ENCODE results near the gene DNAH14.
"Not testable (repeated sequence)": the region's sequence is repeated elsewhere in the genome, so short reads cannot be mapped to it uniquely, and the experiment has no call there.

DNAH14 gene

GRCh38 chr1:225371366-225372010 is 442.0 kb downstream of the DNAH14 start:
- no peak for TF ChIP-seq CTCF (IDR thresholded peaks at IDR 0.05; ENCODE audit: extremely low read depth, missing control alignments)
- DNase-seq (ENCODE audit: low spot score): no peak

DNA sequence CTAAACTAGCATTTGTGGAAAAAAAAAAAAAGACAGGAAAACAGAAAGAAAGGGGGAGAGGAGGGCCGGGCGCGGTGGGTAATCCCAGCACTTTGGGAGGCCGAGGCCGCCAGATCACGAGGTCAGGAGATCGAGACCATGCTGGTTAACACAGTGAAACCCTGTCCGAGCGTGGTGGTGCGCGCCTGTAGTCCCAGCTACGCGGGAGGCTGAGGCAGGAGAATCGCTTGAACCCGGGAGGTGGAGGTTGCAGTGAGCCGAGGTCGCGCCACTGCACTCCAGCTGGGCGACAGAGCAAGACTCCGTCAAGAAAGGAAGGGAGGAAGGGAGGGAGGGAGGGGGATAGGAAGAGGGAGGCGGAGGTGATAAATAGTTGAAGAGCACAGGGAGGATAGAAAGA is 443.7 kb downstream of the DNAH14 start:
- no peak for TF ChIP-seq CTCF (IDR thresholded peaks at IDR 0.05; ENCODE audit: extremely low read depth, missing control alignments)
- no peak for DNase-seq (ENCODE audit: low spot score)

GRCh38 chr1:225374996-225375395 is 445.5 kb downstream of the DNAH14 start:
- DNase-seq (ENCODE audit: low spot score): no peak
- TF ChIP-seq CTCF (IDR thresholded peaks at IDR 0.05; ENCODE audit: extremely low read depth, missing control alignments): no peak

- TF ChIP-seq CTCF (IDR thresholded peaks at IDR 0.05; ENCODE audit: extremely low read depth, missing control alignments): no peak
- DNase-seq (ENCODE audit: low spot score): no peak
Observed at GRCh38 chr1:225378880-225379279, 449.4 kb downstream of the DNAH14 start.

DNA sequence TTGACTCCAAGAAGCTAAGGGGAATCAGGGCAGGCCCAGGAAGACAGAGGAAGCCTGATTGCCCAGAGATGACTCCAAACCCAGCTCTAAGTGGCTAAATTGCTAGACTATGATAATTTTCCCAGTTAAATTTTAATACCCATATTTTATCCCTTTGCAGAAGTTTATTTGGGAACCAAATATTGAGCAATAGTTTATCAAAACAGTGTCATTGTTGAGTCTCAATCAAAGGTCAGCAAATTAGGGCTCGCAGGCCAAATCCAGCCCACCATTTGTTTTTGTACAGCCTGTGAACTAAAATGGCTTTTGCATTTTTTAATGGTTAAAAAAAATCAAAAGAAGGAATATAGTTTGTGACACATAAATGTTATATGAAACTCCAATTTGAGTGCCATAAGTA is 451.2 kb downstream of the DNAH14 start:
- no peak for DNase-seq (ENCODE audit: low spot score)
- TF ChIP-seq CTCF (IDR thresholded peaks at IDR 0.05; ENCODE audit: extremely low read depth, missing control alignments): no peak

DNA sequence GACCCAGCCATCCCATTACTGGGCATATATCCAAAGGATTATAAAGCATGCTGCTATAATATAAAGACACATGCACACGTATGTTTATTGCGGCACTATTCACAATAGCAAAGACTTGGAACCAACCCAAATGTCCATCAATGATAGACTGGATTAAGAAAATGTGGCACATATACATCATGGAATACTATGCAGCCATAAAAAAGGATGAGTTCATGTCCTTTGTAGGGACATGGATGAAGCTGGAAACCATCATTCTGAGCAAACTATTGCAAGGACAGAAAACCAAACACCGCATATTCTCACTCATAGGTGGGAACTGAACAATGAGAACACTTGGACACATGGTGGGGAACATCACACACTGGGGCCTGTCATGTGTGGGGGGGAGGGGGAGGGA is 457.4 kb downstream of the DNAH14 start:
- DNase-seq (ENCODE audit: low spot score): not testable (repeated sequence)

- DNase-seq (ENCODE audit: low spot score): no peak
- no peak for TF ChIP-seq CTCF (IDR thresholded peaks at IDR 0.05; ENCODE audit: extremely low read depth, missing control alignments)
Observed at GRCh38 chr1:225388372-225388771, 458.9 kb downstream of the DNAH14 start.

GRCh38 chr1:225389843-225390242 is 460.4 kb downstream of the DNAH14 start:
- DNase-seq (ENCODE audit: low spot score): no peak
- no peak for TF ChIP-seq CTCF (IDR thresholded peaks at IDR 0.05; ENCODE audit: extremely low read depth, missing control alignments)

Data from GM20000 (cell line).